ENCODE data around the gene NAT14. TPM values are rescaled to one million over a fixed set of nuclear protein-coding genes. Genes with fewer than 3 reads are reported as not detected.

The NAT14 gene
- total RNA-seq, 2 experiments from 2014 or later = 28.3 to 29.1 TPM

GRCh38 chr19:55516878-55517620 is 32.1 kb downstream of the NAT14 start:
- no TSS peak for BruUV-seq (replicated peaks)

GRCh38 chr19:55519451-55520311 is 34.7 kb downstream of the NAT14 start:
- H3K4me3 ChIP-seq (ENCODE audit: low read depth, low read length, poor library complexity, severe bottlenecking) = no peak overlapping the region
- H3K79me2 ChIP-seq (ENCODE audit: insufficient read depth, low read depth, low read length) = no peaks in the 10 kb centered on the region
- H3K36me3 ChIP-seq (ENCODE audit: insufficient read depth, low read length) = no peaks in the 10 kb centered on the region
- CTCF ChIA-PET (ENCODE audit: unreplicated experiment) = interaction anchor here (0.6 kb wide), 1 partner anchor 25 kb away, joined by 3 read pairs; no protein-coding TSS in a partner anchor
- TF ChIP-seq CTCF (conservative IDR thresholded peaks at IDR 0.05; ENCODE audit: low read length) (no peak), EZH2phosphoT487 (IDR thresholded peaks at IDR 0.05; ENCODE audit: borderline replicate concordance, low read depth, low read length) (no peak)
- intact Hi-C loops (cut with micrococcal nuclease; ENCODE audit: unreplicated experiment) = no loop called here
- no peaks in the 10 kb centered on the region for H3K9me3 ChIP-seq (ENCODE audit: low read length)
- POLR2A ChIA-PET = no interaction called here
- H3K4me2 ChIP-seq (ENCODE audit: low read length) = no peak overlapping the region
- no TSS peak for BruUV-seq (replicated peaks)
- H3K27ac ChIP-seq (ENCODE audit: low read depth, low read length, poor library complexity, severe bottlenecking) = no peak overlapping the region
- no peaks in the 10 kb centered on the region for H3K9me2 ChIP-seq (ENCODE audit: insufficient read depth, low read length)
- no peak for DNase-seq (ENCODE audit: low spot score)
- H4K20me1 ChIP-seq (ENCODE audit: insufficient read depth, low read length) = no peaks in the 10 kb centered on the region
- H3K4me1 ChIP-seq (ENCODE audit: insufficient read depth, low read length, poor library complexity, severe bottlenecking) = peaks cover 8% of the 10 kb centered on the region
- no peak overlapping the region for H2AFZ ChIP-seq (ENCODE audit: low read length)

More at GRCh38 chr19:55516878-55517620, 32.1 kb downstream of the NAT14 start:
- DNase-seq (ENCODE audit: low spot score) = peak; percentile 93
- no peaks in the 10 kb centered on the region for H4K20me1 ChIP-seq (ENCODE audit: insufficient read depth, low read length)
- H3K4me2 ChIP-seq (ENCODE audit: low read length) = peak overlapping the region; percentile 84
- H3K9me3 ChIP-seq (ENCODE audit: low read length) = no peaks in the 10 kb centered on the region
- TF ChIP-seq EZH2phosphoT487 (IDR thresholded peaks at IDR 0.05; ENCODE audit: borderline replicate concordance, low read depth, low read length) = no peak
- TF ChIP-seq CTCF (conservative IDR thresholded peaks at IDR 0.05; ENCODE audit: low read length) = peak; percentile 82
- H2AFZ ChIP-seq (ENCODE audit: low read length) = peak overlapping the region; percentile 52; the same call in 1 of the 2 replicates
- no peaks in the 10 kb centered on the region for H3K79me2 ChIP-seq (ENCODE audit: insufficient read depth, low read depth, low read length)
- H3K4me3 ChIP-seq (ENCODE audit: low read depth, low read length, poor library complexity, severe bottlenecking) = peak overlapping the region; percentile 58
- POLR2A ChIA-PET = no interaction called here
- intact Hi-C loops (cut with micrococcal nuclease; ENCODE audit: unreplicated experiment) = loop anchor here (1.0 kb wide), 2 partner anchors 89 to 114 kb away; no protein-coding TSS in a partner anchor
- no peaks in the 10 kb centered on the region for H3K36me3 ChIP-seq (ENCODE audit: insufficient read depth, low read length)
- H3K4me1 ChIP-seq (ENCODE audit: insufficient read depth, low read length, poor library complexity, severe bottlenecking) = peaks cover 8% of the 10 kb centered on the region
- no peak overlapping the region for H3K27ac ChIP-seq (ENCODE audit: low read depth, low read length, poor library complexity, severe bottlenecking)
- no peaks in the 10 kb centered on the region for H3K9me2 ChIP-seq (ENCODE audit: insufficient read depth, low read length)
- CTCF ChIA-PET (ENCODE audit: unreplicated experiment) = interaction anchor here (0.6 kb wide), 1 partner anchor 107 kb away, joined by 4 read pairs; the partner anchor contains the start of gene ZNF784

All from OCI-LY7 (cell line).